ENCODE results near the gene CNOT4. TPM values are rescaled to one million over a fixed set of nuclear protein-coding genes. Genes with fewer than 3 reads are reported as not detected.

CNOT4 gene
- total and polyA plus RNA-seq, 2 of the 8 experiments (the other 6 are each of a cell fraction or from before 2014, with no cell fraction given) = 10.9 to 25.8 TPM

DNA sequence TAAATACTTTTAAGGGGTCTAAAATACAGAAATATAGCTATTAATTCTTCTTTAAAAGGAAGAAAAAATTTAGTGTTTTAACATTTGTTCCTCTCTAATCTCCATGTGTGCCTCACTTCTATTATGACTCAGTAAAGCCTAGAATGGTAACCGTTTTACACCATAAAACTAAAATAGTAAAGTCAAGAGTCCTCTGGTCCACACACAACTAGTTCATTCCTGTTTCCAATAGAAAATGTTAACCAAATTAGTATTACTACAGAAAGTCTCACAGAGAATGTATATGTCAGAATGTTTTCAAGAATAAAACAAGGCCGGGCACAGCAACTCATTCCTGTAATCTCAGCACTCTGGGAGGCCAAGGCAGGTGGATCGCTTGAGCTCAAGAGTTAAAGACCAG is 55.8 kb downstream of the CNOT4 start:
- H4K20me1 ChIP-seq (replicated peaks in 1 of 2; ENCODE audit: control insufficient read depth in 1 of 2, insufficient read depth in 2 of 2, low read length in 2 of 2) = peaks cover 2 to 3% of the 10 kb centered on the region in 2 experiments
- H3K27ac ChIP-seq (ENCODE audit: low read depth, low read length) = no peak overlapping the region
- no peaks in the 10 kb centered on the region for H3K9me3 ChIP-seq (ENCODE audit: insufficient read depth in 2 of 2, low read depth in 1 of 2, low read length in 1 of 2)
- no peaks in the 10 kb centered on the region for H3K23me2 ChIP-seq (ENCODE audit: low read depth, low read length)
- H3K14ac ChIP-seq (ENCODE audit: insufficient read length) = no peak overlapping the region
- no peaks in the 10 kb centered on the region for H3K36me3 ChIP-seq (ENCODE audit: control insufficient read depth in 2 of 4, insufficient read depth in 4 of 4, low read length in 3 of 4)
- POLR2A ChIA-PET (ENCODE audit: partially characterized antibody) = no interaction called here
- no peak overlapping the region for H3K9ac ChIP-seq (replicated peaks in 1 of 4; ENCODE audit: extremely low read depth in 1 of 4, low read depth in 3 of 4, low read length in 3 of 4)
- H3K23ac ChIP-seq (ENCODE audit: insufficient read length) = no peak overlapping the region
- H3K4me3 ChIP-seq (ENCODE audit: extremely low read depth in 1 of 4, insufficient read depth in 2 of 4, low read depth in 3 of 4, low read length in 4 of 4) = no peak overlapping the region
- no peak overlapping the region for H2BK120ac ChIP-seq (replicated peaks; ENCODE audit: low read depth, low read length)
- H2BK15ac ChIP-seq (ENCODE audit: low read length) = no peak overlapping the region
- no peak overlapping the region for H3K4me2 ChIP-seq (ENCODE audit: insufficient read depth in 1 of 2, low read depth in 2 of 2, low read length in 2 of 2)
- no peak overlapping the region for H4K5ac ChIP-seq (ENCODE audit: insufficient read length, low read depth, low read length)
- H4K8ac ChIP-seq (ENCODE audit: extremely low read depth, insufficient read depth, low read length) = no peak overlapping the region
- no peak for DNase-seq (ENCODE audit: low read depth in 1 of 2, low spot score in 2 of 2)
- H2BK20ac ChIP-seq (ENCODE audit: low read length) = no peak overlapping the region
- H2BK5ac ChIP-seq (ENCODE audit: low read depth, low read length) = no peak overlapping the region
- no peak overlapping the region for H3K4ac ChIP-seq (replicated peaks; ENCODE audit: insufficient read length, low read depth, low read length)
- no peaks in the 10 kb centered on the region for H3K27me3 ChIP-seq (replicated peaks in 1 of 4; ENCODE audit: control insufficient read depth in 3 of 4, extremely low read depth in 1 of 4, insufficient read depth in 3 of 4, low read length in 3 of 4)
- peaks cover 4% of the 10 kb centered on the region; the same call in 1 of the 2 replicates for H3K79me1 ChIP-seq (ENCODE audit: low read depth, low read length)
- H2AK5ac ChIP-seq (ENCODE audit: low read depth, low read length) = no peak overlapping the region
- CTCF ChIA-PET (ENCODE audit: partially characterized antibody) = interaction anchor here (1.5 to 2.2 kb wide), 3 partner anchors 9 to 90 kb away, joined by 4 to 7 read pairs (median 5); no protein-coding TSS in a partner anchor
- 91% methylated on average over 3 of the region's 3 CpGs; no CpG with 5 or more reads in 1 of the 2 experiments for WGBS, 2 experiments (ENCODE audit: extremely low coverage in 1 of 2, insufficient coverage in 1 of 2, insufficient read length in 1 of 2, insufficient replicate concordance in 2 of 2, low coverage in 1 of 2, low lambda C conversion rate in 2 of 2, missing lambda C conversion rate in 1 of 2)
- H3K56ac ChIP-seq (replicated peaks; ENCODE audit: insufficient read length, low read depth, low read length) = no peak overlapping the region
- FAIRE-seq = no peak
- no peak overlapping the region for H2AFZ ChIP-seq (ENCODE audit: low read length)
- H4K91ac ChIP-seq (replicated peaks; ENCODE audit: insufficient read length, low read length) = no peak overlapping the region
- no peaks in the 10 kb centered on the region for H3K4me1 ChIP-seq (replicated peaks in 1 of 4; ENCODE audit: control insufficient read depth in 3 of 4, insufficient read depth in 4 of 4, low read length in 3 of 4)
- H3K79me2 ChIP-seq (ENCODE audit: control insufficient read depth in 1 of 2, insufficient read depth in 2 of 2, low read length in 2 of 2) = peaks cover 0 to 51% of the 10 kb centered on the region in 2 experiments; a peak in 2 of 4 replicates
- H3K18ac ChIP-seq (ENCODE audit: extremely low read depth, low read length) = no peak overlapping the region
- no peak overlapping the region for H2BK12ac ChIP-seq (ENCODE audit: low read depth, low read length)
- no peak for TF ChIP-seq RAD21 (IDR thresholded peaks at IDR 0.05 in 1 of 2, conservative IDR thresholded peaks at IDR 0.05 in 1 of 2; ENCODE audit: low read depth in 2 of 2, low read length in 2 of 2)
- TF ChIP-seq RFX5 (IDR thresholded peaks at IDR 0.05; ENCODE audit: borderline replicate concordance, low read depth, low read length) = no peak
- TF ChIP-seq SP4 (IDR thresholded peaks at IDR 0.05; ENCODE audit: low read length) = no peak
- no peak for TF ChIP-seq BACH1 (IDR thresholded peaks at IDR 0.05; ENCODE audit: low read length)
- no peak for TF ChIP-seq GABPA (IDR thresholded peaks at IDR 0.05; ENCODE audit: borderline replicate concordance, insufficient read depth, low read length)
- TF ChIP-seq RXRA (IDR thresholded peaks at IDR 0.05; ENCODE audit: insufficient read depth, low read depth, low read length) = no peak
- no peak for TF ChIP-seq ASH2L (IDR thresholded peaks at IDR 0.05; ENCODE audit: low read length)
- no peak for TF ChIP-seq SUZ12 (IDR thresholded peaks at IDR 0.05; ENCODE audit: low read length)
- no peak for TF ChIP-seq CHD1 (IDR thresholded peaks at IDR 0.05; ENCODE audit: low read depth, low read length)
- TF ChIP-seq, protein P1, sequence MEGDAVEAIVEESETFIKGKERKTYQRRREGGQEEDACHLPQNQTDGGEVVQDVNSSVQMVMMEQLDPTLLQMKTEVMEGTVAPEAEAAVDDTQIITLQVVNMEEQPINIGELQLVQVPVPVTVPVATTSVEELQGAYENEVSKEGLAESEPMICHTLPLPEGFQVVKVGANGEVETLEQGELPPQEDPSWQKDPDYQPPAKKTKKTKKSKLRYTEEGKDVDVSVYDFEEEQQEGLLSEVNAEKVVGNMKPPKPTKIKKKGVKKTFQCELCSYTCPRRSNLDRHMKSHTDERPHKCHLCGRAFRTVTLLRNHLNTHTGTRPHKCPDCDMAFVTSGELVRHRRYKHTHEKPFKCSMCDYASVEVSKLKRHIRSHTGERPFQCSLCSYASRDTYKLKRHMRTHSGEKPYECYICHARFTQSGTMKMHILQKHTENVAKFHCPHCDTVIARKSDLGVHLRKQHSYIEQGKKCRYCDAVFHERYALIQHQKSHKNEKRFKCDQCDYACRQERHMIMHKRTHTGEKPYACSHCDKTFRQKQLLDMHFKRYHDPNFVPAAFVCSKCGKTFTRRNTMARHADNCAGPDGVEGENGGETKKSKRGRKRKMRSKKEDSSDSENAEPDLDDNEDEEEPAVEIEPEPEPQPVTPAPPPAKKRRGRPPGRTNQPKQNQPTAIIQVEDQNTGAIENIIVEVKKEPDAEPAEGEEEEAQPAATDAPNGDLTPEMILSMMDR (IDR thresholded peaks at IDR 0.05; ENCODE audit: control extremely low read depth in 1 of 3, insufficient read depth in 1 of 3, low read depth in 1 of 3, low read length in 3 of 3) = no peak
- TF ChIP-seq, protein P2, sequence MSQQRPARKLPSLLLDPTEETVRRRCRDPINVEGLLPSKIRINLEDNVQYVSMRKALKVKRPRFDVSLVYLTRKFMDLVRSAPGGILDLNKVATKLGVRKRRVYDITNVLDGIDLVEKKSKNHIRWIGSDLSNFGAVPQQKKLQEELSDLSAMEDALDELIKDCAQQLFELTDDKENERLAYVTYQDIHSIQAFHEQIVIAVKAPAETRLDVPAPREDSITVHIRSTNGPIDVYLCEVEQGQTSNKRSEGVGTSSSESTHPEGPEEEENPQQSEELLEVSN (IDR thresholded peaks at IDR 0.05) = no peak
